WTC11 (cell line): ENCODE results near the gene BRK1.

Experiments used
- CTCF ChIP-seq: fragments of 200-600 bp; IDR thresholded peaks from 2 replicates; pipeline ENCODE4 v1.8.0; 2022; ENCODE audit warnings: antibody characterized with exemption
- E2F1 ChIP-seq: sonication (generic); formaldehyde crosslinking; IDR thresholded peaks from 2 replicates; pipeline ENCODE4 v1.8.0; 2022; ENCODE audit warnings: mild to moderate bottlenecking, missing genetic modification reagents
- NR3C1 ChIP-seq: sonication (generic); formaldehyde crosslinking; conservative IDR thresholded peaks from 2 replicates; pipeline ENCODE4 v1.8.1; 2023; ENCODE audit warnings: low read depth, mild to moderate bottlenecking, missing genetic modification reagents
- SMAD4 ChIP-seq: sonication (generic); formaldehyde crosslinking; IDR thresholded peaks from 2 replicates; pipeline ENCODE4 v1.8.0; 2022; ENCODE audit warnings: mild to moderate bottlenecking, missing genetic modification reagents
- TF ChIP-seq, protein P1 (sequence below): sonication (generic); formaldehyde crosslinking; IDR thresholded peaks from 2 replicates; pipeline ENCODE4 v1.8.1; 2022; ENCODE audit warnings: low read depth, mild to moderate bottlenecking, moderate library complexity, missing genetic modification reagents, borderline replicate concordance
- TF ChIP-seq, protein P2 (sequence below): sonication (generic); formaldehyde crosslinking; IDR thresholded peaks from 2 replicates; pipeline ENCODE4 v1.8.0; 2022; ENCODE audit warnings: missing genetic modification reagents

DNA sequence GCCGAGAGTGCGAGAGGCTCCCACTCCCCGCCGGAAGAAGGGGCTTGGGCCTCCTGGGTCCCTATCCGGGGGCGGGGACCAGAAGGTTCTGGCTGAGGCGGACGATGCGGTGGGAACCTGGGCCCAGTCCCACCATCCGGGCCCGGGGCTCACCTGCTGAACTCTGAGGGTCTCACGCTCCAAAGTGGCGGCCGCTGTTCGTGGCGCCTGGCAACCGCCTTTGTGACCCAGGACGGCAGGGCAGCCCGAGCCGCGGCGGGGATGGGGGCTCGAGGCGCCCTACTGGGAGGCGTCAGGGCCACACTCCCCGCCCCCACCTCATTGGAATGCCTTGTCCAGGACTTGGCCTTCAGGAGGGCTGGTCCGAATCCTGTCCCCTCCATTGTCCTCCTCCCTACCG, 7.4 kb upstream of the BRK1 start, which contains the start of gene FANCD2OS:
- TF ChIP-seq, protein P1, sequence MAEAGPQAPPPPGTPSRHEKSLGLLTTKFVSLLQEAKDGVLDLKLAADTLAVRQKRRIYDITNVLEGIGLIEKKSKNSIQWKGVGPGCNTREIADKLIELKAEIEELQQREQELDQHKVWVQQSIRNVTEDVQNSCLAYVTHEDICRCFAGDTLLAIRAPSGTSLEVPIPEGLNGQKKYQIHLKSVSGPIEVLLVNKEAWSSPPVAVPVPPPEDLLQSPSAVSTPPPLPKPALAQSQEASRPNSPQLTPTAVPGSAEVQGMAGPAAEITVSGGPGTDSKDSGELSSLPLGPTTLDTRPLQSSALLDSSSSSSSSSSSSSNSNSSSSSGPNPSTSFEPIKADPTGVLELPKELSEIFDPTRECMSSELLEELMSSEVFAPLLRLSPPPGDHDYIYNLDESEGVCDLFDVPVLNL (CRISPR knock-in tag), result no peak
- TF ChIP-seq CTCF (no peak), E2F1 (CRISPR knock-in tag) (no peak), NR3C1 (CRISPR knock-in tag) (no peak), SMAD4 (CRISPR knock-in tag) (no peak)
- TF ChIP-seq, protein P2, sequence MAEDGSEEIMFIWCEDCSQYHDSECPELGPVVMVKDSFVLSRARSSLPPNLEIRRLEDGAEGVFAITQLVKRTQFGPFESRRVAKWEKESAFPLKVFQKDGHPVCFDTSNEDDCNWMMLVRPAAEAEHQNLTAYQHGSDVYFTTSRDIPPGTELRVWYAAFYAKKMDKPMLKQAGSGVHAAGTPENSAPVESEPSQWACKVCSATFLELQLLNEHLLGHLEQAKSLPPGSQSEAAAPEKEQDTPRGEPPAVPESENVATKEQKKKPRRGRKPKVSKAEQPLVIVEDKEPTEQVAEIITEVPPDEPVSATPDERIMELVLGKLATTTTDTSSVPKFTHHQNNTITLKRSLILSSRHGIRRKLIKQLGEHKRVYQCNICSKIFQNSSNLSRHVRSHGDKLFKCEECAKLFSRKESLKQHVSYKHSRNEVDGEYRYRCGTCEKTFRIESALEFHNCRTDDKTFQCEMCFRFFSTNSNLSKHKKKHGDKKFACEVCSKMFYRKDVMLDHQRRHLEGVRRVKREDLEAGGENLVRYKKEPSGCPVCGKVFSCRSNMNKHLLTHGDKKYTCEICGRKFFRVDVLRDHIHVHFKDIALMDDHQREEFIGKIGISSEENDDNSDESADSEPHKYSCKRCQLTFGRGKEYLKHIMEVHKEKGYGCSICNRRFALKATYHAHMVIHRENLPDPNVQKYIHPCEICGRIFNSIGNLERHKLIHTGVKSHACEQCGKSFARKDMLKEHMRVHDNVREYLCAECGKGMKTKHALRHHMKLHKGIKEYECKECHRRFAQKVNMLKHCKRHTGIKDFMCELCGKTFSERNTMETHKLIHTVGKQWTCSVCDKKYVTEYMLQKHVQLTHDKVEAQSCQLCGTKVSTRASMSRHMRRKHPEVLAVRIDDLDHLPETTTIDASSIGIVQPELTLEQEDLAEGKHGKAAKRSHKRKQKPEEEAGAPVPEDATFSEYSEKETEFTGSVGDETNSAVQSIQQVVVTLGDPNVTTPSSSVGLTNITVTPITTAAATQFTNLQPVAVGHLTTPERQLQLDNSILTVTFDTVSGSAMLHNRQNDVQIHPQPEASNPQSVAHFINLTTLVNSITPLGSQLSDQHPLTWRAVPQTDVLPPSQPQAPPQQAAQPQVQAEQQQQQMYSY (CRISPR knock-in tag), result no peak
